Left ventricle myocardium inferior (tissue), 1 donor: ENCODE measurements around the gene IGFN1. TPM values are rescaled to one million over a fixed set of nuclear protein-coding genes. Genes with fewer than 3 reads are reported as not detected.

Experiments
- DNase-seq: peaks from one replicate; pipeline ENCODE4 v3.0.0-alpha.2; 2020
- H3K27ac ChIP-seq: fragments of 200-600 bp; replicated peaks from 2 replicates; pipeline ENCODE4 v1.8.0; 2021
- H3K27me3 ChIP-seq: fragments of 200-600 bp; 2 replicates; pipeline ENCODE4 v1.8.0; 2021; ENCODE audit warnings: low read depth
- H3K36me3 ChIP-seq: fragments of 200-600 bp; 2 replicates; pipeline ENCODE4 v1.8.0; 2021
- H3K4me1 ChIP-seq: fragments of 200-600 bp; 2 replicates; pipeline ENCODE4 v1.8.0; 2021
- H3K4me3 ChIP-seq: fragments of 200-600 bp; 2 replicates; pipeline ENCODE4 v1.8.0; 2021; ENCODE audit warnings: mild to moderate bottlenecking, moderate library complexity
- H3K9me3 ChIP-seq: fragments of 200-600 bp; replicated peaks from 2 replicates; pipeline ENCODE4 v1.8.0; 2021
- intact Hi-C: fragments of 100-400 bp; cut with micrococcal nuclease; formaldehyde crosslinking; loops from one replicate; pipeline ENCODE4 v1.11.0; 2022
- total RNA-seq: library from RNA; stranded (reverse); fragmentation: NEBNext Ultra II Directional; extraction: Animal tissue kit (Norgen Biotek cat#: 25700); gene quantifications from one replicate; pipeline ENCODE4 v1.2.1, GENCODE V29; 2021
- TF ChIP-seq, protein P1 (sequence below): fragments of 200-600 bp; IDR thresholded peaks from 2 replicates; pipeline ENCODE4 v1.8.0; 2021; ENCODE audit warnings: antibody characterized with exemption, mild to moderate bottlenecking, borderline replicate concordance
- donor health status: DM: no; HTN: yes; CAD: no; lungs with severe emphysema.

Gene IGFN1
- total RNA-seq, 1 donor from 2014 or later: not detected

DNA sequence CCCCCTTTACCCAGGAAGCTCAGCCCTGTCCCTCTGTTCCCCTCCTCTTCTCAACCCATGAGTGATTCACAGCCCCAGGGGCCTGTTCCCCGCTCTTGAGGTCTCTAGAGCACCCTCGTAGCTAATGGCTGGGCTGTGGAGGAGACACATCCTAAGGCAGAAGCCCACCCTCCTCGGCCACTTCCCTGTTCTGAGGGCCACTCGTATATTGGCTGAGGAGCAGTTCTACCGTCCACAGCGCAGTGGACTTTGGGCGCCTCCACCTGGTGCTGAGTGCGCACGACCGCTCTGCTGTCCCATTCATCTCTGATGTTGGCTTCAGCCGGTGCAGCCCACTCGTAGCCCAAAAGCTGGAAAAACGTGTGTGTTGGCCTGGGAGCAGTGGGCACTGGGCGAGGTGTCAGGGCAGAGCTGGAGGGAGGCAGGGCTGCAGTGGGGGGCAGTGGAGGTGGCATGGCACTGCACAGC is 68.2 kb downstream of the IGFN1 start:
- H3K4me1 ChIP-seq: peaks cover 13% of the 10 kb centered on the region
- H3K27ac ChIP-seq: no peak overlapping the region
- no peak for DNase-seq
- intact Hi-C loops: loop anchor here (5.0 to 10.0 kb wide), 2 partner anchors 86 to 104 kb away; no protein-coding TSS in a partner anchor
- no peaks in the 10 kb centered on the region for H3K36me3 ChIP-seq
- peaks cover 41% of the 10 kb centered on the region for H3K27me3 ChIP-seq
- TF ChIP-seq, protein P1, sequence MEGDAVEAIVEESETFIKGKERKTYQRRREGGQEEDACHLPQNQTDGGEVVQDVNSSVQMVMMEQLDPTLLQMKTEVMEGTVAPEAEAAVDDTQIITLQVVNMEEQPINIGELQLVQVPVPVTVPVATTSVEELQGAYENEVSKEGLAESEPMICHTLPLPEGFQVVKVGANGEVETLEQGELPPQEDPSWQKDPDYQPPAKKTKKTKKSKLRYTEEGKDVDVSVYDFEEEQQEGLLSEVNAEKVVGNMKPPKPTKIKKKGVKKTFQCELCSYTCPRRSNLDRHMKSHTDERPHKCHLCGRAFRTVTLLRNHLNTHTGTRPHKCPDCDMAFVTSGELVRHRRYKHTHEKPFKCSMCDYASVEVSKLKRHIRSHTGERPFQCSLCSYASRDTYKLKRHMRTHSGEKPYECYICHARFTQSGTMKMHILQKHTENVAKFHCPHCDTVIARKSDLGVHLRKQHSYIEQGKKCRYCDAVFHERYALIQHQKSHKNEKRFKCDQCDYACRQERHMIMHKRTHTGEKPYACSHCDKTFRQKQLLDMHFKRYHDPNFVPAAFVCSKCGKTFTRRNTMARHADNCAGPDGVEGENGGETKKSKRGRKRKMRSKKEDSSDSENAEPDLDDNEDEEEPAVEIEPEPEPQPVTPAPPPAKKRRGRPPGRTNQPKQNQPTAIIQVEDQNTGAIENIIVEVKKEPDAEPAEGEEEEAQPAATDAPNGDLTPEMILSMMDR: no peak
- no peak overlapping the region for H3K4me3 ChIP-seq
- no peaks in the 10 kb centered on the region for H3K9me3 ChIP-seq

DNA sequence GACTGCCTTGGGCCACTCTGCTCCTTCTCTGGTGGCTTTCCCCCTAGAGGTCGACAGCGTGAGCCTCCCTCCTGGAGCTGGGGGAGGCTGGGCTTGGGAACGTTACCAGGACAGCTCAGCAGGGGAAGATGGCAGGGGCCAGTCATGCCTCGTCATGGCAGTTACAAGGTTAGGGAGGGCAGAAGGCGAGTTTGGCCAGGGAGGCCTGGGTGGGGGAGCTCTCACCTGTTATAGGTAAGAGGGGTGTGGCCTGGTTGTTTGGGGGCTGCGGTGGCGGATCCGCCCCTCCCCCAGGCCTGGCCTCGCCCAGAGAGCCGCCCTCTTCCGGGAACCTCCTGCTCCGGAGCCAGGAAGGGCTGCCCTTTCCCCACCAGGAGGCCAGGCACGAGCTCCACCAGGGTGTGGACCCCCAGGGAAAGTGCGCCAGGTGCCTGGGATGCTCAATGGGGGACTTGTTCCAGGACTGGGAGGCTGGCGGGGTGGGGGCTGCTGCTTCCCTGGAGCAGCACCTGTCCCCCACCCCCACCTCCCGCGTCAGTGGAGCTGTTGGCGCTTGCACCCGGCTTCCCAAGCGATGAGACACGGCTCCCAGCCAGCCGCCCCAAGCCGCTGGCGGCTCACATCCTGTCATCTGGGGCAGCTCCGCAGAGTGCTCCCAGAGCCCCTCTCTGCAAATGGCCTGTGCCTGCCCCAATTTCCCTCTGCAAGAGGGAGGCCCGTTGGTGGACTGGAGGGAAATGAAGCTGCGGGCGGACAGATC is 69.0 kb downstream of the IGFN1 start:
- TF ChIP-seq, protein P1: no peak
- Histone ChIP-seq H3K4me3 (peak overlapping the region; percentile 35), H3K4me1 (peaks cover 13% of the 10 kb centered on the region), H3K9me3 (no peaks in the 10 kb centered on the region), H3K27me3 (peaks cover 49% of the 10 kb centered on the region), H3K27ac (no peak overlapping the region), H3K36me3 (no peaks in the 10 kb centered on the region)
- intact Hi-C loops: loop anchor here (5.0 to 10.0 kb wide), 2 partner anchors 85 to 103 kb away; no protein-coding TSS in a partner anchor
- no peak for DNase-seq

DNA sequence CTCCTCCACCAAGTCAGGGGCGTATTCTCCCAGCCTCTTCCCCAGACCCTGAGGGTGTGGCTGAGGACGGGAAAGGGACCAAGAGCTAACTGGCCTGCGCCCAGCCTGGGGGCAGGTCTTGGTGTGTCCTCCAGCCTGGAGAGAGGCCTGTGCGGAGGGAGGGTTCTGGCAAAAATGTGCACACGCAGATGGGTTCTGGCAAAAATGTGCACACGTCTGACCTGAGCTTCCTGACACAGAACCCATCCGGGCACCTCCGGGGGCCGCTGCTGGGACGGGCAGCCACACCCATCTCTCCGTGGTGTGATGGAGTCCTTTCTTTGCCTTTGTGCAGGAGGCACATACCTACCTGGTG is 69.6 kb downstream of the IGFN1 start:
- Histone ChIP-seq H3K9me3 (no peaks in the 10 kb centered on the region), H3K4me3 (peak overlapping the region; percentile 35), H3K4me1 (peaks cover 13% of the 10 kb centered on the region), H3K27ac (no peak overlapping the region), H3K27me3 (peaks cover 52% of the 10 kb centered on the region), H3K36me3 (no peaks in the 10 kb centered on the region)
- intact Hi-C loops: no loop called here
- TF ChIP-seq, protein P1: no peak
- no peak for DNase-seq

DNA sequence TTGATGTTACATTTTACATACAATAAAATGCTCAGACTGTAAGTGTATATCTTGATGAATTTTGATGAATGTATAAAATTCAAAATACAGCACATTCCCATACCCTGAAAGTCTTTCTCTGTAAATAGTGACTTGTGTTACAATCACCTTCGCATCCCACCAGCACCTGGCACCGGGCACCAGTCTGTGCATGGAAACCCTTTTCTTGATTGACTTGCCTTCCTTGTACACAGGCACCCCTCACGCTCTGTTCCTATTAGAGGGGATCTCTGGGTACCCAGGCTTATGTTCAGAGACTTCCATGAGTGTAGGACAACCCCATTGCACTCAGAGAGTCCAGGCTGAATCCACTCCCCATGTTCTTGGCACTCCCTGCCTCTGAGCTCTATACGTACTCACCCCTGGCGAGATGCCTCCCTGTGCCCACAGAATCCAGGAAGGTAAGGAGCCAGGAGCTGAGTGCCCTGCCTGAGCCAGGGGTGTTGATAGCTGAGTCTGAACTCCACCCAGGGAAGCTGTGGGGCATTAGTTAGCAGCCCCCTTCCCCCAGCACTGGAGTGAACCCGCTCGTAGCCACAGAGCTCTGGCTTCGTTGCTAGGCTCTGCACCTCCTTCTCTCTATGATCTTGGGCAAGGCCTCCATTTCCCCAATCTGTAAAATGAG is 70.2 kb downstream of the IGFN1 start:
- no peaks in the 10 kb centered on the region for H3K36me3 ChIP-seq
- peaks cover 13% of the 10 kb centered on the region for H3K4me1 ChIP-seq
- no peak overlapping the region for H3K27ac ChIP-seq
- no peak overlapping the region for H3K4me3 ChIP-seq
- intact Hi-C loops: no loop called here
- H3K27me3 ChIP-seq: peaks cover 57% of the 10 kb centered on the region
- no peaks in the 10 kb centered on the region for H3K9me3 ChIP-seq
- no peak for DNase-seq
- TF ChIP-seq, protein P1: no peak

DNA sequence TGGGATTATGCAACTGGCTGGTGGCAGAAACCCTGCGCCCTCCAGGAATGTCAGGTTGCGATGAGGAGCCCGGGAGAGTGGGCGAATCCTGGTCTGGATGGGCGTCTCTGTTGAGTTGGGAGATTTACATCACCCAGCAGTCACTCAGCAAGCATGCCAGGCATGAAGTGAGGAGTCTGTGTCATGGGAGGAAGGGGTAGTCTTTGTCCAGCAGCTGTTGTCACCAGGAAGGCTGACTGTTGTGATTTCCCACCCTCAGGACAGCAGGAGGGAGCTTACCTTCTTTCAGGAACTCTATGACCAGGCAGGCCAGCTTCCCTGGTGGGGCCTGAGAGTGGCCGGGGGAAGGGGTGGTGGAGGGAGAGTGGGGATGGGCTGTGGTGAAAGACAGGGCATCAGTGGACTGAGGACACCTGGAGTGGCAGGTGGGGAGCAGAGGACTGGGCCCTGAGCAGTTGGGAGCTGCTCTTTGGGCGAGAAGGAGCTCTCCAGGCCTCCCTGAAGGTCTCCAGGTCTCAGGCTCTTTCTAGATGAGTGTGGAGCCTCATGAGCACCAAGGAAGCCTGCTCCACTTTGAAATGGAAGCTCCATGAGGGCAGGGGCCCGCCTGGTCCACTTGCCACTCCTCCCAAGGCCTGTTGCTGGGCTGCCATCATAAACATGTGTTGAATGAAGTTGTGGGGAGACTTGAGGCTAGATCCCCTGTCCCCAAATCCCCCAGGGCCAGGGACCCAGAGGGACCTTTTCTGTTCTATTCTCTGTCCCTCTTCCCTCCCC is 71.3 kb downstream of the IGFN1 start:
- DNase-seq: no peak
- intact Hi-C loops: no loop called here
- no peaks in the 10 kb centered on the region for H3K36me3 ChIP-seq
- TF ChIP-seq, protein P1: no peak
- H3K9me3 ChIP-seq: no peaks in the 10 kb centered on the region
- H3K4me1 ChIP-seq: peaks cover 13% of the 10 kb centered on the region
- peaks cover 61% of the 10 kb centered on the region for H3K27me3 ChIP-seq
- no peak overlapping the region for H3K27ac ChIP-seq
- H3K4me3 ChIP-seq: no peak overlapping the region
